Right cardiac atrium (tissue), 5 donors: ENCODE results near the gene PCDHGA10. TPM values are rescaled to one million over a fixed set of nuclear protein-coding genes. Genes with fewer than 3 reads are reported as not detected.
"Not testable (repeated sequence)": the region's sequence is repeated elsewhere in the genome, so short reads cannot be mapped to it uniquely, and the experiment has no call there.

Experiments
- ATAC-seq, 2 donors: fragments of 200-7000 bp; cut with Tn5 transposase; one replicate each; pipeline versions ENCODE4 v1.8.0 to v1.9.1; 2020; ENCODE audit warnings: moderate library complexity in 2 of 2, mild to moderate bottlenecking in 1 of 2
- DNase-seq, 3 donors: peaks; one replicate each; pipeline ENCODE4 v3.0.0-alpha.2; 2020
- H3K27ac ChIP-seq: one replicate; pipeline ENCODE4 v1.5.1; 2013; ENCODE audit warnings: mild to moderate bottlenecking, low read length, control low read depth, moderate library complexity
- H3K27me3 ChIP-seq: one replicate; pipeline ENCODE4 v1.6.1; 2013; ENCODE audit not compliant: control insufficient read depth, insufficient read depth
- H3K4me1 ChIP-seq: one replicate; pipeline ENCODE4 v1.6.1; 2013; ENCODE audit warnings: low read length; ENCODE audit not compliant: control insufficient read depth, insufficient read depth
- H3K4me3 ChIP-seq: one replicate; pipeline ENCODE4 v1.5.1; 2013; ENCODE audit warnings: low read length, control low read depth
- H3K9me3 ChIP-seq: one replicate; pipeline ENCODE4 v1.6.1; 2013; ENCODE audit warnings: low read length; ENCODE audit not compliant: control insufficient read depth
- WGBS: extraction: QIAGEN DNeasy Blood & Tissue Kit; methylation state at CpG from one replicate; pipeline ENCODE4 v1.1.7; 2013; 5-methylcytosine and 5-hydroxymethylcytosine counted together
- intact Hi-C, 4 donors: fragments of 100-400 bp; cut with DNase I; formaldehyde crosslinking; loops; one replicate each; pipeline versions ENCODE4 v1.11.0 to v1.14.0; 2022 to 2023
- polyA plus RNA-seq: library from polyadenylated mRNA; stranded (reverse); fragments of 200-250 nt; gene quantifications from one replicate; pipeline ENCODE4 v1.2.3, GENCODE V29; 2013
- total RNA-seq, 4 donors: library from RNA; stranded (reverse); fragmentation: NEBNext Ultra II Directional; extraction: Animal tissue kit (Norgen Biotek cat#: 25700); gene quantifications; one replicate each; pipeline ENCODE4 v1.2.1, GENCODE V29; 2021
- donor health status: healthy with polysubstance abuse.
- donor health status: DM: no; HTN: yes; CAD: no.
- donor health status: DM: no; HTN: no; CAD: no.
- donor health status: DM: no; HTN: yes; CAD: no; lungs with severe emphysema.
- donor health status: DM: yes; HTN: yes; CAD: no.

PCDHGA10 gene
- total and polyA plus RNA-seq, 5 donors: 1.6 to 5.3 (median 4.0) TPM

DNA sequence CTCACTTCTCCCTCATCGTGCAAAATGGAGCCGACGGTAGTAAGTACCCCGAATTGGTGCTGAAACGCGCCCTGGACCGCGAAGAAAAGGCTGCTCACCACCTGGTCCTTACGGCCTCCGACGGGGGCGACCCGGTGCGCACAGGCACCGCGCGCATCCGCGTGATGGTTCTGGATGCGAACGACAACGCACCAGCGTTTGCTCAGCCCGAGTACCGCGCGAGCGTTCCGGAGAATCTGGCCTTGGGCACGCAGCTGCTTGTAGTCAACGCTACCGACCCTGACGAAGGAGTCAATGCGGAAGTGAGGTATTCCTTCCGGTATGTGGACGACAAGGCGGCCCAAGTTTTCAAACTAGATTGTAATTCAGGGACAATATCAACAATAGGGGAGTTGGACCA lies 18.5 kb downstream of the PCDHGA10 start:
- DNase-seq (peak in 1 of 3 donors; percentile 67), ATAC-seq (peak in 1 of 2 donors; percentile 56)
- Histone ChIP-seq H3K27ac (no peak overlapping the region), H3K9me3 (peaks cover 9% of the 10 kb centered on the region), H3K27me3 (no peaks in the 10 kb centered on the region), H3K4me1 (no peaks in the 10 kb centered on the region), H3K4me3 (peak overlapping the region; percentile 1)
- 10% methylated on average over 37 of the region's 37 CpGs for WGBS
- intact Hi-C loops: loop anchor here in 1 of 4 donors (5.0 kb wide), 1 partner anchor 91 kb away; no protein-coding TSS in a partner anchor

- H3K9me3 ChIP-seq, H3K4me3 ChIP-seq, H3K27me3 ChIP-seq, ATAC-seq, DNase-seq, H3K27ac ChIP-seq, H3K4me1 ChIP-seq: not testable (repeated sequence)
- intact Hi-C loops: loop anchor here in 1 of 4 donors (5.0 kb wide), 1 partner anchor 90 kb away; no protein-coding TSS in a partner anchor
- 26% methylated on average over 36 of the region's 38 CpGs for WGBS
Measured at GRCh38 chr5:141432308-141432707, 19.5 kb downstream of the PCDHGA10 start.

GRCh38 chr5:141432726-141433125 lies 19.9 kb downstream of the PCDHGA10 start:
- intact Hi-C loops: loop anchor here in 1 of 4 donors (5.0 kb wide), 1 partner anchor 90 kb away; no protein-coding TSS in a partner anchor
- WGBS: 26% methylated on average over 29 of the region's 29 CpGs

DNA sequence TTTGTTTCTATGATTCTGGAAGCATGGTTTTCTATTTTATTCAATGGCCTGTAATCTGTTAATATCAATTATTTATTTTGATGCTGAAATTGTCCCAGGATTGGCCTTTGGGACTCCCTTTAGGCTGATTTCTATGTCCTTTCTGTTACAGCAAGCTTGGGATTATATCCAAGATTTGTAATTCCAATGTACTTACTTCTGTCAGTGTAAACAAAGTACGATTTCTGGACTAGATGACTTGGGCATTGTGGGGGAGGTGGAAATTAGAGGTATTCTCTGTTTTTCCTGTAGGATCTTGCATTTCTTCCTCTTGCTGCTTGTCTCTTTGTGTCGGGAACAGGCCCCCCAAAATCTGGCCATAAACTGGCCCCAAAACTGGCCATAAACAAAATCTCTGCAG lies 21.2 kb downstream of the PCDHGA10 start:
- H3K9me3 ChIP-seq: no peaks in the 10 kb centered on the region
- H3K27ac ChIP-seq: no peak overlapping the region
- no peak for ATAC-seq
- H3K4me1 ChIP-seq: no peaks in the 10 kb centered on the region
- H3K27me3 ChIP-seq: no peaks in the 10 kb centered on the region
- WGBS: 79% methylated on average over 2 of the region's 2 CpGs
- no peak for DNase-seq
- no peak overlapping the region for H3K4me3 ChIP-seq
- intact Hi-C loops: loop anchor here in 1 of 4 donors (5.0 kb wide), 1 partner anchor 88 kb away; no protein-coding TSS in a partner anchor

More at GRCh38 chr5:141432726-141433125, 19.9 kb downstream of the PCDHGA10 start:
- H3K9me3 ChIP-seq, DNase-seq, H3K27ac ChIP-seq, H3K4me1 ChIP-seq, H3K4me3 ChIP-seq, H3K27me3 ChIP-seq, ATAC-seq: not testable (repeated sequence)

- no peaks in the 10 kb centered on the region for H3K27me3 ChIP-seq
- no peak overlapping the region for H3K4me3 ChIP-seq
- intact Hi-C loops: no loop called here
- WGBS: 94% methylated on average over 2 of the region's 2 CpGs
- no peaks in the 10 kb centered on the region for H3K9me3 ChIP-seq
- no peak overlapping the region for H3K27ac ChIP-seq
- ATAC-seq (no peak), DNase-seq (no peak)
- no peaks in the 10 kb centered on the region for H3K4me1 ChIP-seq
Measured at GRCh38 chr5:141437221-141437620, 24.4 kb downstream of the PCDHGA10 start.

DNA sequence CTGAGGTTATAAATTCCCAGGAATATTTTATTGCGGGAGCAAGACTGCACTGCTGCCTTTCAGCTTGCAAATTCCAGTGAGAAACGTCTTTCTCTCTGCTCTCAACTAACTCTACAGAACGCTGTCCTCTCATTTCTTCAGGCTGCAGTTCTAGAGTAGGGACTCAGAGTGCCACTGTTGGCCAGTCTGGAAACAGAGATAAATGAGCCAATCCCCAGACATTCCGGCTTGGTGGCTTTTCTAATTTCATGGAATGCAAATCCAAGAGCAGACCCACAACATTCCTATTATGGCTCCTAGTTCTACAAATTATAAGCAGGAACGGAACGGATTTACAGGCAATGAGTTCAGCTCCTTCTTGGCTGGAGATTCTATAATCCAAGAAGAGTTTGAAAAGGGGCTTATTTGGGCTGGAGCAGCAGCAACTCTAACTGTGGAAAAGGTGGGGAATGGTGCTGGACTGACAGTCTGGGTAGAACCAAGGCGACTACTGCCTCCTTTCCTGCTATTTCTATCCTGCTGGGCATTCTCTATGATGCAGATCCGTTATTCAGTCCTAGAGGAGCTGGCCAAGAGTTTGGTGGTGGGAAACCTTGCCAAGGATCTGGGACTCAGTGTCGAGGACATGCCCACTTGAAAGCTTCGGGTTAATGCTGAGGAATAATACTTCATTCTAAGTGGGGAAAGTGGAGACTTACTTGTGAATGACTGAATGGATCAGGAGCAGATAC lies 26.8 kb downstream of the PCDHGA10 start:
- DNase-seq: no peak
- no peaks in the 10 kb centered on the region for H3K27me3 ChIP-seq
- no peak for ATAC-seq
- intact Hi-C loops: no loop called here
- no peaks in the 10 kb centered on the region for H3K4me1 ChIP-seq
- no peaks in the 10 kb centered on the region for H3K9me3 ChIP-seq
- H3K27ac ChIP-seq: no peak overlapping the region
- H3K4me3 ChIP-seq: no peak overlapping the region
- 66% methylated on average over 10 of the region's 10 CpGs for WGBS

GRCh38 chr5:141440341-141440740 lies 27.6 kb downstream of the PCDHGA10 start:
- no peaks in the 10 kb centered on the region for H3K9me3 ChIP-seq

GRCh38 chr5:141441571-141442170 lies 28.9 kb downstream of the PCDHGA10 start:
- DNase-seq (peak; percentile 39 to 73 (median 63)), ATAC-seq (peak; percentile 67 to 70)
- no peaks in the 10 kb centered on the region for H3K27me3 ChIP-seq
- 45% methylated on average over 50 of the region's 50 CpGs for WGBS
- intact Hi-C loops: no loop called here
- H3K9me3 ChIP-seq: no peaks in the 10 kb centered on the region
- no peak overlapping the region for H3K27ac ChIP-seq
- H3K4me1 ChIP-seq: no peaks in the 10 kb centered on the region
- no peak overlapping the region for H3K4me3 ChIP-seq

More at GRCh38 chr5:141440341-141440740, 27.6 kb downstream of the PCDHGA10 start:
- H3K27me3 ChIP-seq: no peaks in the 10 kb centered on the region
- no peak for DNase-seq
- H3K4me1 ChIP-seq: no peaks in the 10 kb centered on the region
- no peak overlapping the region for H3K4me3 ChIP-seq
- WGBS: 93% methylated on average over 9 of the region's 9 CpGs
- intact Hi-C loops: no loop called here
- no peak overlapping the region for H3K27ac ChIP-seq
- ATAC-seq: no peak

DNA sequence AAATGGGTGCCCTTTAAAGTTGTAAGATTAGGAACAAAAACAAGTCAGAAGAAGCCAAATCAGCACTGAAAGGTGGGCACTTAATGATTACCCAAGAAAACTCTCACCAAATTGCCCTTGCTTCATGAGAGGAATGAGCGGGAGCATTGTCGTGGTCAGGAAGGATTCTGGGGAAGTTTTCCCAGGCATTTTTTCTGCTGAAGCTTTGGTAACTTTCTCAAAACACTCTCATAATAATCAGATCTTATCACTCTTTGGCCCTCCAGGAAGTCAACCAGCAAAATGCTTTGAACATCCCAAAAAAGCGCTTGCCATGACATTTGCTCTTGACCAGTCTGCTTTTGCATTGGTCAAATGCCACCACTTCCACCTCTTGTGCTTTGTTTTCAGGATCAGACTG lies 52.6 kb downstream of the PCDHGA10 start:
- no peak overlapping the region for H3K4me3 ChIP-seq
- DNase-seq: no peak
- H3K4me1 ChIP-seq: no peaks in the 10 kb centered on the region
- no peak for ATAC-seq
- 94% methylated on average over 3 of the region's 3 CpGs for WGBS
- H3K27ac ChIP-seq: no peak overlapping the region
- intact Hi-C loops: no loop called here
- no peaks in the 10 kb centered on the region for H3K9me3 ChIP-seq
- H3K27me3 ChIP-seq: no peaks in the 10 kb centered on the region
